Sigmoid colon (tissue), 7 donors: ENCODE measurements around the gene PARD3. TPM values are rescaled to one million over a fixed set of nuclear protein-coding genes. Genes with fewer than 3 reads are reported as not detected.

Source experiments
- DNase-seq: peaks from one replicate; pipeline ENCODE4 v3.0.0-alpha.2; 2019
- H3K27ac ChIP-seq, 4 donors: fragments of 200-600 bp; sonication (generic); one replicate each; pipeline ENCODE4 v1.5.1; 2016 to 2019; ENCODE audit warnings: mild to moderate bottlenecking in 1 of 4
- H3K27me3 ChIP-seq, 3 donors: fragments of 200-600 bp; sonication (generic); one replicate each; pipeline ENCODE4 v1.5.1; 2019; ENCODE audit warnings: mild to moderate bottlenecking in 1 of 3
- H3K36me3 ChIP-seq, 4 donors: fragments of 200-600 bp; sonication (generic); one replicate each; pipeline ENCODE4 v1.5.1; 2016 to 2019
- H3K4me1 ChIP-seq, 4 donors: fragments of 200-600 bp; sonication (generic); one replicate each; pipeline ENCODE4 v1.5.1; 2017 to 2019
- H3K4me3 ChIP-seq, 4 donors: fragments of 200-600 bp; sonication (generic); one replicate each; pipeline ENCODE4 v1.5.1; 2017 to 2019; ENCODE audit warnings: mild to moderate bottlenecking in 2 of 4, moderate library complexity in 1 of 4
- H3K9me3 ChIP-seq, 4 donors: fragments of 200-600 bp in 3 of 4; sonication (generic) in 3 of 4; one replicate each; pipeline versions ENCODE4 v1.5.1 to v1.6.1; 2013 to 2019
- EP300 ChIP-seq, 4 donors: sonication (generic); formaldehyde crosslinking; IDR thresholded peaks; one replicate each; pipeline ENCODE4 v1.6.1; 2017; ENCODE audit warnings: antibody characterized with exemption in 4 of 4
- POLR2A ChIP-seq, 2 donors: fragments of 450-650 bp; IDR thresholded peaks; one replicate each; pipeline ENCODE4 v1.6.1; 2016; ENCODE audit warnings: antibody characterized with exemption in 2 of 2, mild to moderate bottlenecking in 2 of 2, moderate library complexity in 2 of 2
- POLR2AphosphoS5 ChIP-seq, 4 donors: sonication (generic); formaldehyde crosslinking; IDR thresholded peaks; one replicate each; pipeline ENCODE4 v1.6.1; 2017; ENCODE audit warnings: antibody characterized with exemption in 4 of 4
- WGBS, 2 donors: extraction: QIAGEN DNeasy Blood & Tissue Kit; methylation state at CpG; one replicate each; pipeline ENCODE4 v1.1.7; 2013; 5-methylcytosine and 5-hydroxymethylcytosine counted together
- intact Hi-C: fragments of 100-400 bp; cut with DNase I; formaldehyde crosslinking; loops from one replicate; pipeline ENCODE4 v1.15.1; 2023
- polyA plus RNA-seq, 3 donors: library from polyadenylated mRNA; stranded (reverse); fragments of 200-250 nt; gene quantifications; one replicate each; pipeline ENCODE4 v1.2.3, GENCODE V29; 2013
- total RNA-seq, 4 donors: library from RNA; depleted of rRNA; stranded (reverse); fragments of >200 nt; gene quantifications; one replicate each; pipeline ENCODE4 v1.1.0, GENCODE V29; 2016
- TF ChIP-seq, protein P1 (sequence below), 4 experiments: fragments of 450-650 bp in 3 of 4; fragments of 200-600 bp in 1 of 4; IDR thresholded peaks; one replicate each; pipeline ENCODE4 v1.5.1; 2016 to 2019; ENCODE audit warnings: antibody characterized with exemption in 4 of 4, mild to moderate bottlenecking in 3 of 4, moderate library complexity in 2 of 4
- donor health status: healthy with polysubstance abuse.
- donor health status: Bipolar disorder and iron deficiency.
- donor health status: healthy.

PARD3 gene
- total and polyA plus RNA-seq, 7 donors, result 17.5 to 96.4 (median 75.9) TPM

GRCh38 chr10:34346516-34347100 is 468.5 kb downstream of the PARD3 start:
- DNase-seq, result no peak
- H3K4me3 ChIP-seq, result no peak overlapping the region
- no peaks in the 10 kb centered on the region for H3K36me3 ChIP-seq
- H3K27me3 ChIP-seq, result no peaks in the 10 kb centered on the region
- H3K9me3 ChIP-seq, result no peaks in the 10 kb centered on the region
- WGBS, 2 donors, result 20 to 63% methylated on average over 1 of the region's 1 CpG
- peaks cover 0 to 22% (median 12%) of the 10 kb centered on the region in 4 donors for H3K4me1 ChIP-seq
- intact Hi-C loops, result no loop called here
- H3K27ac ChIP-seq, result peak overlapping the region in 1 of 4 donors; percentile 28
- TF ChIP-seq POLR2A (IDR thresholded peaks at IDR 0.05) (no peak), POLR2AphosphoS5 (IDR thresholded peaks at IDR 0.05) (peak in 2 of 4 donors; percentile 28 to 42)

DNA sequence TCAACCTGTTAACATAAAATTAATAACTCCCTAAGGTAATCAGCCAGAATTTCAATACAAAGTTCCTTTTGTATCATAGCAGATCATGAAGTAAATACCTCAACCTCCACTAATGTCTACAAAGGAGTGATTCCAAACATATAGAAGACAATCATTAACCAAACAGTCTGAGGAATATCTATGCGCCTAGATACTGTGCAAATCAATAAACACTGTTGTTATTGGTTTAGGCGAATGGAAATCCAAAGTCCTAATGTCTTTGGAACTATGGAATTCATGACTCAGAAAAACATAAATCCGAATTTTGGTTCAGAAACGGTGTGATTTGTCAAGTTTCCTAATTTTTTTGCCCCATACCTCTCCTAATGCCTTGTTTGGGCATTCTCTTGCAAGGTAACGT is 469.7 kb downstream of the PARD3 start:
- H3K36me3 ChIP-seq, result no peaks in the 10 kb centered on the region
- WGBS, 2 donors, result 36 to 74% methylated on average over 5 of the region's 5 CpGs
- H3K27ac ChIP-seq, result no peak overlapping the region
- H3K4me3 ChIP-seq, result no peak overlapping the region
- intact Hi-C loops, result no loop called here
- DNase-seq, result no peak
- H3K27me3 ChIP-seq, result no peaks in the 10 kb centered on the region
- peaks cover 0 to 34% (median 21%) of the 10 kb centered on the region in 4 donors for H3K4me1 ChIP-seq
- TF ChIP-seq EP300 (IDR thresholded peaks at IDR 0.05), result no peak
- TF ChIP-seq POLR2AphosphoS5 (IDR thresholded peaks at IDR 0.05), result no peak
- TF ChIP-seq POLR2A (IDR thresholded peaks at IDR 0.05), result no peak
- TF ChIP-seq, protein P1, sequence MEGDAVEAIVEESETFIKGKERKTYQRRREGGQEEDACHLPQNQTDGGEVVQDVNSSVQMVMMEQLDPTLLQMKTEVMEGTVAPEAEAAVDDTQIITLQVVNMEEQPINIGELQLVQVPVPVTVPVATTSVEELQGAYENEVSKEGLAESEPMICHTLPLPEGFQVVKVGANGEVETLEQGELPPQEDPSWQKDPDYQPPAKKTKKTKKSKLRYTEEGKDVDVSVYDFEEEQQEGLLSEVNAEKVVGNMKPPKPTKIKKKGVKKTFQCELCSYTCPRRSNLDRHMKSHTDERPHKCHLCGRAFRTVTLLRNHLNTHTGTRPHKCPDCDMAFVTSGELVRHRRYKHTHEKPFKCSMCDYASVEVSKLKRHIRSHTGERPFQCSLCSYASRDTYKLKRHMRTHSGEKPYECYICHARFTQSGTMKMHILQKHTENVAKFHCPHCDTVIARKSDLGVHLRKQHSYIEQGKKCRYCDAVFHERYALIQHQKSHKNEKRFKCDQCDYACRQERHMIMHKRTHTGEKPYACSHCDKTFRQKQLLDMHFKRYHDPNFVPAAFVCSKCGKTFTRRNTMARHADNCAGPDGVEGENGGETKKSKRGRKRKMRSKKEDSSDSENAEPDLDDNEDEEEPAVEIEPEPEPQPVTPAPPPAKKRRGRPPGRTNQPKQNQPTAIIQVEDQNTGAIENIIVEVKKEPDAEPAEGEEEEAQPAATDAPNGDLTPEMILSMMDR (IDR thresholded peaks at IDR 0.05), result no peak
- H3K9me3 ChIP-seq, result no peaks in the 10 kb centered on the region

- no peaks in the 10 kb centered on the region for H3K9me3 ChIP-seq
- no peaks in the 10 kb centered on the region for H3K27me3 ChIP-seq
- no peak for DNase-seq
- no peak overlapping the region for H3K27ac ChIP-seq
- peaks cover 0 to 40% (median 24%) of the 10 kb centered on the region in 4 donors for H3K4me1 ChIP-seq
- intact Hi-C loops, result no loop called here
- no peak for TF ChIP-seq POLR2AphosphoS5 (IDR thresholded peaks at IDR 0.05)
- TF ChIP-seq, protein P1 (IDR thresholded peaks at IDR 0.05), result no peak
- H3K4me3 ChIP-seq, result no peak overlapping the region
- WGBS, 2 donors, result 65 to 80% methylated on average over 1 of the region's 1 CpG
- H3K36me3 ChIP-seq, result no peaks in the 10 kb centered on the region
Measured at GRCh38 chr10:34343764-34344163, 471.3 kb downstream of the PARD3 start.

DNA sequence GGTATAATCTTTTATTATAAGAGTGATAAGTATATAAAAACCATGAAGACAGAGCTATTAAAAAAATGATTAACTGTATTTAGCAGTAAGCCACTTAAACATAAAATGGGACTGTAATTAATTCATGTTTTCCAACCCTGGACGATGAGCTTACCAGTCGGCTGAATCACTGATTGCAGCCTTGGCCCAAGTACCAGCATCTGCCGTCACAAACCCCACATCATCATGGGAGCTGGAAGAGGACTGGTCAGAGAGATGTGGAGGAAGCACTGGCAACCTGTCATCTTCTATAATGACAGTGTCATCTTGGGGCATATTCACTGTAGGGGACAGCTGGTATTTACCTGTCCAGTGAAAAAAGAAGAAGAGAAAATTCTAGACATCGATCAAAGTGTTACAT is 473.6 kb downstream of the PARD3 start:
- no peak overlapping the region for H3K4me3 ChIP-seq
- WGBS, 2 donors, result 82 to 87% methylated on average over 4 of the region's 4 CpGs
- H3K4me1 ChIP-seq, result peaks cover 0 to 25% (median 14%) of the 10 kb centered on the region in 4 donors
- no peak overlapping the region for H3K27ac ChIP-seq
- peaks cover 0 to under 1% (median 0%) of the 10 kb centered on the region in 4 donors for H3K36me3 ChIP-seq
- no peaks in the 10 kb centered on the region for H3K9me3 ChIP-seq
- DNase-seq, result no peak
- TF ChIP-seq EP300 (IDR thresholded peaks at IDR 0.05) (no peak), POLR2AphosphoS5 (IDR thresholded peaks at IDR 0.05) (no peak), POLR2A (IDR thresholded peaks at IDR 0.05) (no peak)
- TF ChIP-seq, protein P1 (IDR thresholded peaks at IDR 0.05), result no peak
- intact Hi-C loops, result no loop called here
- no peaks in the 10 kb centered on the region for H3K27me3 ChIP-seq

DNA sequence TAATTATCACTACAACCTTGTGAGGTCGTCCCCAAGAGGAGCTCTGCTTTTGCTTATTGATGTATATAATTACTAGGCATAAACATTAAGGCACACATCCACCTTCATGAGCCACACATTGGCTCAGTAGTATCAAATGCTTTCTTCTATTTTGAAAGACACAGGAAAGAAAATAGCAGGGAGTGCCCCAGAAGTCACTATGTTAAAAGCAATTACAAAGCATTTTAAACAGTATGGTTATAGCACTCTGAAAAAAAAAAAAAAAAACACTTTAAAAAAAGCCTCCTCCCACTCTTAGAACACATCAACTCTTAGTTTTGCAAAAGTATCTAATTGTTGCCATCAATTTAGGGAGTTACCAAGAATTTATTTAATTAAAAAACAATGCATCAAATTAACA is 474.2 kb downstream of the PARD3 start:
- intact Hi-C loops, result no loop called here
- Histone ChIP-seq H3K4me1 (peaks cover 0 to 20% (median 12%) of the 10 kb centered on the region in 4 donors), H3K27ac (no peak overlapping the region), H3K36me3 (peaks cover 0 to 6% (median 0%) of the 10 kb centered on the region in 4 donors), H3K27me3 (no peaks in the 10 kb centered on the region), H3K9me3 (no peaks in the 10 kb centered on the region), H3K4me3 (no peak overlapping the region)
- no peak for TF ChIP-seq POLR2A (IDR thresholded peaks at IDR 0.05)
- TF ChIP-seq EP300 (IDR thresholded peaks at IDR 0.05), result no peak
- TF ChIP-seq POLR2AphosphoS5 (IDR thresholded peaks at IDR 0.05), result no peak
- TF ChIP-seq, protein P1 (IDR thresholded peaks at IDR 0.05), result no peak
- WGBS, 2 donors, result 71 to 75% methylated on average over 1 of the region's 1 CpG
- no peak for DNase-seq
